A549 (cell line): ENCODE measurements around the gene NADK2. TPM values are rescaled to one million over a fixed set of nuclear protein-coding genes. Genes with fewer than 3 reads are reported as not detected.

ENCODE experiments used
- ATAC-seq, 2 experiments: fragments of 200-7000 bp in 1 of 2; fragments of >200 bp in 1 of 2; cut with Nextera tagmentation in 1 of 2; cut with Tn5 transposase in 1 of 2; 3 replicates each; pipeline versions ENCODE4 v1.8.0 to v1.9.1; 2018 to 2020; ENCODE audit warnings: mild to moderate bottlenecking in 1 of 2, moderate library complexity in 1 of 2
- CTCF ChIA-PET: fragments of 300-600 bp; sonication (Branson Sonifier 250); formaldehyde crosslinking; extraction: SDS; loops from one replicate; lab custom pipeline; 2021; ENCODE audit warnings: antibody characterized with exemption, inconsistent platforms; lab: Yijun Ruan, JAX
- POLR2A ChIA-PET: fragments of 350-600 bp; formaldehyde crosslinking; extraction: SDS; loops from one replicate; lab custom pipeline; 2021; ENCODE audit warnings: antibody characterized with exemption, inconsistent platforms; lab: Yijun Ruan, JAX
- DNase-seq, 2 experiments: peaks; one replicate each; pipeline versions ENCODE4 v3.0.0 to v3.0.0-alpha.2; 2011 to 2016; ENCODE audit warnings: low read depth in 1 of 2, low spot score in 1 of 2
- FAIRE-seq: peaks from 2 replicates; lab custom pipeline; 2011; peaks lifted over from hg19 to GRCh38; lab: Jason Lieb, UNC
- H3K27ac ChIP-seq, 2 experiments: fragments of >200 bp; sonication (Bioruptor Twin); formaldehyde crosslinking; 3 replicates each; pipeline ENCODE4 v1.5.1; 2016 to 2017
- H3K4me1 ChIP-seq: fragments of >200 bp; sonication (Bioruptor Twin); formaldehyde crosslinking; 3 replicates; pipeline ENCODE4 v1.6.1; 2016
- H3K4me2 ChIP-seq: fragments of >200 bp; sonication (Bioruptor Twin); formaldehyde crosslinking; 3 replicates; pipeline ENCODE4 v1.6.1; 2016
- H3K4me3 ChIP-seq: fragments of >200 bp; sonication (Bioruptor Twin); formaldehyde crosslinking; 3 replicates; pipeline ENCODE4 v1.5.1; 2016
- H3K9me3 ChIP-seq: fragments of >200 bp; sonication (Bioruptor Twin); formaldehyde crosslinking; 3 replicates; pipeline ENCODE4 v1.6.1; 2016
- CEBPB ChIP-seq, 2 experiments: fragments of >200 bp in 1 of 2; sonication (Bioruptor Twin) in 1 of 2; formaldehyde crosslinking in 1 of 2; IDR thresholded peaks; 2 replicates each; pipeline ENCODE4 v1.6.1; 2012 to 2016
- CHD4 ChIP-seq: fragments of 200-600 bp; sonication (generic); IDR thresholded peaks from 2 replicates; pipeline ENCODE4 v1.6.1; 2016; ENCODE audit warnings: antibody characterized with exemption, mild to moderate bottlenecking, borderline replicate concordance
- EHF ChIP-seq: fragments of 250-450 bp; sonication (Bioruptor Pico); IDR thresholded peaks from 2 replicates; pipeline ENCODE4 v1.5.0; 2020; ENCODE audit warnings: mild to moderate bottlenecking
- EP300 ChIP-seq, 2 experiments: fragments of >200 bp; sonication (Bioruptor Twin); formaldehyde crosslinking; IDR thresholded peaks; 2 replicates in 1 of 2; 3 replicates in 1 of 2; pipeline ENCODE4 v1.6.1; 2016 to 2017
- ESRRA ChIP-seq: fragments of 150-350 bp; IDR thresholded peaks from 2 replicates; pipeline ENCODE4 v1.6.1; 2014; ENCODE audit warnings: mild to moderate bottlenecking, low read length, borderline replicate concordance
- HMGXB4 ChIP-seq: fragments of 250-450 bp; sonication (Bioruptor Pico); IDR thresholded peaks from 2 replicates; pipeline ENCODE4 v1.5.0; 2021; ENCODE audit warnings: mild to moderate bottlenecking, moderate library complexity, borderline replicate concordance
- HOXA7 ChIP-seq: fragments of 250-450 bp; sonication (Bioruptor Pico); IDR thresholded peaks from 2 replicates; pipeline ENCODE4 v1.5.0; 2020; ENCODE audit warnings: mild to moderate bottlenecking, moderate library complexity
- HOXB13 ChIP-seq: fragments of 250-450 bp; sonication (Bioruptor Pico); IDR thresholded peaks from 2 replicates; pipeline ENCODE4 v1.5.0; 2020; ENCODE audit warnings: low read depth, mild to moderate bottlenecking, moderate library complexity
- HOXB5 ChIP-seq: fragments of 250-450 bp; sonication (Bioruptor Pico); IDR thresholded peaks from 2 replicates; pipeline ENCODE4 v1.5.0; 2020; ENCODE audit warnings: mild to moderate bottlenecking, moderate library complexity
- JUN ChIP-seq, 2 experiments: fragments of >200 bp; sonication (Bioruptor Twin); formaldehyde crosslinking; IDR thresholded peaks; 2 replicates in 1 of 2; 3 replicates in 1 of 2; pipeline ENCODE4 v1.6.1; 2016 to 2017
- JUNB ChIP-seq: fragments of >200 bp; sonication (Bioruptor Twin); formaldehyde crosslinking; IDR thresholded peaks from 2 replicates; pipeline ENCODE4 v1.6.1; 2016
- KDM1A ChIP-seq: fragments of 200-600 bp; sonication (generic); IDR thresholded peaks from 2 replicates; pipeline ENCODE4 v1.6.1; 2016; ENCODE audit warnings: low read depth, mild to moderate bottlenecking
- KDM5A ChIP-seq: fragments of 200-600 bp; sonication (generic); IDR thresholded peaks from 2 replicates; pipeline ENCODE4 v1.6.1; 2016; ENCODE audit warnings: antibody characterized with exemption, mild to moderate bottlenecking
- MAX ChIP-seq: IDR thresholded peaks from 2 replicates; pipeline ENCODE4 v1.6.1; 2012
- NR3C1 ChIP-seq: fragments of >200 bp; sonication (Bioruptor Twin); formaldehyde crosslinking; IDR thresholded peaks from 3 replicates; pipeline ENCODE4 v1.6.1; 2017
- RAD21 ChIP-seq, 2 experiments: fragments of >200 bp in 1 of 2; sonication (Bioruptor Twin) in 1 of 2; formaldehyde crosslinking in 1 of 2; IDR thresholded peaks in 1 of 2; conservative IDR thresholded peaks in 1 of 2; 2 replicates in 1 of 2; 3 replicates in 1 of 2; pipeline ENCODE4 v1.6.1; 2012 to 2018; ENCODE audit warnings: inconsistent platforms in 1 of 2
- RARB ChIP-seq: fragments of 250-450 bp; sonication (Bioruptor Pico); IDR thresholded peaks from 2 replicates; pipeline ENCODE4 v1.8.0; 2021; ENCODE audit warnings: mild to moderate bottlenecking, moderate library complexity
- RCOR1 ChIP-seq: fragments of 150-350 bp; IDR thresholded peaks from 2 replicates; pipeline ENCODE4 v1.6.1; 2014; ENCODE audit warnings: antibody characterized with exemption, low read length, low read depth
- RFX5 ChIP-seq: fragments of 450-650 bp; IDR thresholded peaks from 2 replicates; pipeline ENCODE4 v1.7.1; 2014; ENCODE audit warnings: antibody characterized with exemption, mild to moderate bottlenecking, moderate library complexity
- SREBF2 ChIP-seq: fragments of 450-650 bp; IDR thresholded peaks from 2 replicates; pipeline ENCODE4 v1.6.1; 2014; ENCODE audit warnings: mild to moderate bottlenecking, moderate library complexity
- TFCP2L1 ChIP-seq: fragments of 250-450 bp; sonication (Bioruptor Pico); IDR thresholded peaks from 2 replicates; pipeline ENCODE4 v1.5.0; 2021; ENCODE audit warnings: mild to moderate bottlenecking
- WGBS: methylation state at CpG from one replicate; pipeline ENCODE4 v1.1.6; 2017; ENCODE audit errors: missing lambda C conversion rate; 5-methylcytosine and 5-hydroxymethylcytosine counted together
- polyA plus RNA-seq, 4 experiments: library from polyadenylated mRNA; depleted of rRNA in 3 of 4; stranded (reverse); fragments of >200 nt; fragmentation: RNase III in 1 of 4; extraction: RNeasy Plus Mini Kit Qiagen cat#74134 plus additional on column Dnase treatment in 1 of 4; gene quantifications; 2 replicates in 3 of 4; 3 replicates in 1 of 4; pipeline ENCODE4 v1.2.3, GENCODE V29; 2011 to 2017
- TF ChIP-seq, protein P1 (sequence below): fragments of 150-350 bp; IDR thresholded peaks from 2 replicates; pipeline ENCODE4 v1.6.1; 2014; ENCODE audit warnings: low read depth, mild to moderate bottlenecking, low read length
- TF ChIP-seq, protein P2 (sequence below): IDR thresholded peaks from 2 replicates; pipeline ENCODE4 v1.6.1; 2012; ENCODE audit warnings: low read depth, borderline replicate concordance

Gene NADK2
- polyA plus RNA-seq, 2 of the 4 experiments (the other 2 are of a cell fraction): 12.6 to 21.9 TPM

DNA sequence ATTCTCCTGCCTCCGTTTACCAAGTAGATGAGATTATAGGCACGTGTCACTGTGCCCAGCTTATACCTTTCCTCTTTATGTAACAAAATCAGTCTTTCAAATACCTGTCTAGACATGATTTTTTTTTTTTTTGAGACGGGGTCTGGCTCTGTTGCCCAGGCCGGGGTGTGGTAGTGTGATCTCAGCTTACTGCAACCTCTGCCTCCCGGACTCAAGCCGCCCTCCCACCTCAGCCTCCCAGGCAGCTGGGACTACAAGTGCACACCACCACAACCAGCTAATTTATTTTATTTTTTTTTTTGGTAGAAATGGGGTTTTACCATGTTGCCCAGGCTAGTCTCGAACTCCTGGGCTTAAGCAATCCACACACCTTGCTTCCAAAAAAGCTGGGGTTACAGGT lies 13.2 kb downstream of the NADK2 start:
- TF ChIP-seq SREBF2: no peak
- TF ChIP-seq CHD4: no peak
- no peak for TF ChIP-seq KDM5A
- TF ChIP-seq NR3C1: no peak
- no peak for TF ChIP-seq HOXB13 (CRISPR knock-in tag)
- TF ChIP-seq HOXB5: no peak
- no peak for TF ChIP-seq TFCP2L1 (CRISPR knock-in tag)
- no peak for TF ChIP-seq RCOR1
- TF ChIP-seq EP300 (IDR thresholded peaks at IDR 0.05): no peak
- TF ChIP-seq, protein P1, sequence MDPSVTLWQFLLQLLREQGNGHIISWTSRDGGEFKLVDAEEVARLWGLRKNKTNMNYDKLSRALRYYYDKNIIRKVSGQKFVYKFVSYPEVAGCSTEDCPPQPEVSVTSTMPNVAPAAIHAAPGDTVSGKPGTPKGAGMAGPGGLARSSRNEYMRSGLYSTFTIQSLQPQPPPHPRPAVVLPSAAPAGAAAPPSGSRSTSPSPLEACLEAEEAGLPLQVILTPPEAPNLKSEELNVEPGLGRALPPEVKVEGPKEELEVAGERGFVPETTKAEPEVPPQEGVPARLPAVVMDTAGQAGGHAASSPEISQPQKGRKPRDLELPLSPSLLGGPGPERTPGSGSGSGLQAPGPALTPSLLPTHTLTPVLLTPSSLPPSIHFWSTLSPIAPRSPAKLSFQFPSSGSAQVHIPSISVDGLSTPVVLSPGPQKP: no peak
- no peak for TF ChIP-seq RARB (CRISPR knock-in tag)
- TF ChIP-seq EHF (CRISPR knock-in tag): no peak
- TF ChIP-seq JUNB: no peak
- ChIA-PET CTCF (interaction anchor here (1.1 to 4.2 kb wide), 4 partner anchors 13 to 50 kb away, joined by 3 to 21 read pairs (median 4); partner anchors contain the start of gene NADK2), POLR2A (interaction anchor here (0.9 kb wide), 1 partner anchor 10 kb away, joined by 3 read pairs; no protein-coding TSS in a partner anchor)
- Histone ChIP-seq H3K4me3 (no peak overlapping the region), H3K27ac (no peak overlapping the region), H3K9me3 (no peaks in the 10 kb centered on the region), H3K4me2 (no peak overlapping the region), H3K4me1 (peaks cover 9% of the 10 kb centered on the region; the same call in 2 of the 3 replicates)
- WGBS: 92% methylated on average over 7 of the region's 7 CpGs
- FAIRE-seq (no peak), DNase-seq (no peak), ATAC-seq (no peak)

DNA sequence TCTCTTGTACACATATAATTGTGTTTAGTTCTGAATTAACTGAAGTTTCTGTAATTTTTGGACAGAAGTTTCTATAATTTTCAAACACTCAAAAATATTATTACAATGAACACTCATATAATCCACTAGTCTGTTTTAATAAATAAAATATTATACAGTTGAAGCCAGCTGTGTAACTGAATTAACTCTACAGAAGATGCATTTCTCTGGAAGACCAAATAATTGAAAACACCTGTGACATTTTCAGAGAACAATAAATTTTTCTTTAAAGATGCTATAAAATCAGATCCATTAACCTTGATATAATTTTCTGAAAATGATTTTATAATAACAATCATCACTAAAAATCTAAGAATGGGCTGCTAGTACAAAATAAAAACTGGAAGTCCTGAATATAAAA lies 14.7 kb downstream of the NADK2 start:
- DNase-seq: no peak
- no peak for TF ChIP-seq HOXA7 (CRISPR knock-in tag)
- no peak for TF ChIP-seq JUN (IDR thresholded peaks at IDR 0.05)
- no peak for TF ChIP-seq RAD21 (conservative IDR thresholded peaks at IDR 0.05 in 1 of 2, IDR thresholded peaks at IDR 0.05 in 1 of 2)
- TF ChIP-seq, protein P2, sequence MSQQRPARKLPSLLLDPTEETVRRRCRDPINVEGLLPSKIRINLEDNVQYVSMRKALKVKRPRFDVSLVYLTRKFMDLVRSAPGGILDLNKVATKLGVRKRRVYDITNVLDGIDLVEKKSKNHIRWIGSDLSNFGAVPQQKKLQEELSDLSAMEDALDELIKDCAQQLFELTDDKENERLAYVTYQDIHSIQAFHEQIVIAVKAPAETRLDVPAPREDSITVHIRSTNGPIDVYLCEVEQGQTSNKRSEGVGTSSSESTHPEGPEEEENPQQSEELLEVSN: no peak
- TF ChIP-seq KDM1A: no peak
- no peak for TF ChIP-seq EHF (CRISPR knock-in tag)
- TF ChIP-seq TFCP2L1 (CRISPR knock-in tag): no peak
- TF ChIP-seq JUNB: no peak
- no peak for TF ChIP-seq CEBPB (IDR thresholded peaks at IDR 0.05)
- TF ChIP-seq ESRRA: no peak
- no peak for TF ChIP-seq HMGXB4 (CRISPR knock-in tag)
- TF ChIP-seq MAX: no peak
- TF ChIP-seq RFX5: no peak
- no peak for TF ChIP-seq HOXB13 (CRISPR knock-in tag)
- Histone ChIP-seq H3K4me2 (no peak overlapping the region), H3K4me3 (no peak overlapping the region), H3K9me3 (no peaks in the 10 kb centered on the region), H3K27ac (no peak overlapping the region), H3K4me1 (peaks cover 9% of the 10 kb centered on the region; the same call in 2 of the 3 replicates)
- ChIA-PET CTCF (interaction anchor here (1.2 to 1.6 kb wide), 2 partner anchors 11 to 15 kb away, joined by 3 to 5 read pairs; partner anchors contain the start of gene NADK2), POLR2A (no interaction called here)
- no peak for ATAC-seq
- no peak for FAIRE-seq
